Activated CD8-positive, alpha-beta T cell treated with anti-CD3 and anti-CD28 coated beads for 36 hours (primary cell): Measurements from ENCODE around the gene PPA2. TPM values are rescaled to one million over a fixed set of nuclear protein-coding genes. Genes with fewer than 3 reads are reported as not detected.

ENCODE experiments used
- ATAC-seq: fragments of 200-7000 bp; cut with Tn5 transposase; one replicate; pipeline ENCODE4 v1.10.0; 2021; ENCODE audit warnings: mild to moderate bottlenecking, moderate library complexity
- CTCF ChIA-PET: fragments of 350-600 bp; sonication (Branson Sonifier 250); formaldehyde crosslinking; loops from one replicate; lab custom pipeline; 2021; ENCODE audit warnings: antibody characterized with exemption; lab: Charles Lee
- POLR2A ChIA-PET: fragments of 350-600 bp; sonication (Branson Sonifier 250); formaldehyde crosslinking; loops from one replicate; lab custom pipeline; 2021; ENCODE audit warnings: antibody characterized with exemption; lab: Charles Lee
- DNase-seq: peaks from one replicate; pipeline ENCODE4 v3.0.0-alpha.2; 2020
- H3K27ac Mint-ChIP-seq: one replicate; pipeline ENCODE4 v1.8.0; 2021; ENCODE audit warnings: mild to moderate bottlenecking, mixed read lengths
- H3K27me3 Mint-ChIP-seq: one replicate; pipeline ENCODE4 v1.8.0; 2021; ENCODE audit warnings: mixed read lengths
- H3K36me3 Mint-ChIP-seq: one replicate; pipeline ENCODE4 v1.8.0; 2021; ENCODE audit warnings: low read depth, mixed read lengths
- H3K4me1 Mint-ChIP-seq: one replicate; pipeline ENCODE4 v1.8.0; 2021; ENCODE audit warnings: low read depth, mixed read lengths
- H3K4me3 Mint-ChIP-seq: one replicate; pipeline ENCODE4 v1.8.0; 2021; ENCODE audit warnings: mild to moderate bottlenecking, moderate library complexity, mixed read lengths
- H3K9me3 Mint-ChIP-seq: one replicate; pipeline ENCODE4 v1.8.0; 2021; ENCODE audit warnings: mixed read lengths
- intact Hi-C: fragments of 100-400 bp; cut with micrococcal nuclease; formaldehyde crosslinking; loops from one replicate; pipeline ENCODE4 v1.10.0; 2022
- total RNA-seq, 2 experiments: library from RNA; stranded (reverse); gene quantifications; one replicate each; pipeline ENCODE4 v1.2.3, GENCODE V29; 2021
- TF ChIP-seq, protein P1 (sequence below): fragments of 200-600 bp; IDR thresholded peaks from one replicate; pipeline ENCODE4 v1.8.0; 2022; ENCODE audit warnings: antibody characterized with exemption, mild to moderate bottlenecking

The PPA2 gene
- total RNA-seq, 2 experiments from 2014 or later: 114 to 117 TPM

- Mint-ChIP-seq H3K27me3 (no peaks in the 10 kb centered on the region), H3K27ac (peak overlapping the region; percentile 5), H3K4me1 (peaks cover 18% of the 10 kb centered on the region), H3K36me3 (peaks cover 3% of the 10 kb centered on the region), H3K9me3 (no peaks in the 10 kb centered on the region), H3K4me3 (no peak overlapping the region)
- ATAC-seq (peak; percentile 76), DNase-seq (peak; percentile 18)
- intact Hi-C loops: no loop called here
- TF ChIP-seq, protein P1, sequence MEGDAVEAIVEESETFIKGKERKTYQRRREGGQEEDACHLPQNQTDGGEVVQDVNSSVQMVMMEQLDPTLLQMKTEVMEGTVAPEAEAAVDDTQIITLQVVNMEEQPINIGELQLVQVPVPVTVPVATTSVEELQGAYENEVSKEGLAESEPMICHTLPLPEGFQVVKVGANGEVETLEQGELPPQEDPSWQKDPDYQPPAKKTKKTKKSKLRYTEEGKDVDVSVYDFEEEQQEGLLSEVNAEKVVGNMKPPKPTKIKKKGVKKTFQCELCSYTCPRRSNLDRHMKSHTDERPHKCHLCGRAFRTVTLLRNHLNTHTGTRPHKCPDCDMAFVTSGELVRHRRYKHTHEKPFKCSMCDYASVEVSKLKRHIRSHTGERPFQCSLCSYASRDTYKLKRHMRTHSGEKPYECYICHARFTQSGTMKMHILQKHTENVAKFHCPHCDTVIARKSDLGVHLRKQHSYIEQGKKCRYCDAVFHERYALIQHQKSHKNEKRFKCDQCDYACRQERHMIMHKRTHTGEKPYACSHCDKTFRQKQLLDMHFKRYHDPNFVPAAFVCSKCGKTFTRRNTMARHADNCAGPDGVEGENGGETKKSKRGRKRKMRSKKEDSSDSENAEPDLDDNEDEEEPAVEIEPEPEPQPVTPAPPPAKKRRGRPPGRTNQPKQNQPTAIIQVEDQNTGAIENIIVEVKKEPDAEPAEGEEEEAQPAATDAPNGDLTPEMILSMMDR: no peak
- POLR2A ChIA-PET: no interaction called here
- CTCF ChIA-PET: no interaction called here
Observed at GRCh38 chr4:105352826-105353225, 121.0 kb downstream of the PPA2 start.

GRCh38 chr4:105351861-105352260 is 122.0 kb downstream of the PPA2 start:
- Mint-ChIP-seq H3K4me1 (peaks cover 18% of the 10 kb centered on the region), H3K27me3 (no peaks in the 10 kb centered on the region), H3K9me3 (no peaks in the 10 kb centered on the region), H3K36me3 (peaks cover 3% of the 10 kb centered on the region), H3K27ac (no peak overlapping the region), H3K4me3 (no peak overlapping the region)
- CTCF ChIA-PET: no interaction called here
- POLR2A ChIA-PET: no interaction called here
- TF ChIP-seq, protein P1: no peak
- DNase-seq: no peak
- intact Hi-C loops: no loop called here
- ATAC-seq: no peak

GRCh38 chr4:105350859-105351490 is 122.9 kb downstream of the PPA2 start:
- Mint-ChIP-seq H3K4me1 (peaks cover 18% of the 10 kb centered on the region), H3K9me3 (no peaks in the 10 kb centered on the region), H3K36me3 (peaks cover 3% of the 10 kb centered on the region), H3K27ac (no peak overlapping the region), H3K27me3 (no peaks in the 10 kb centered on the region), H3K4me3 (no peak overlapping the region)
- POLR2A ChIA-PET: no interaction called here
- CTCF ChIA-PET: no interaction called here
- DNase-seq (no peak), ATAC-seq (no peak)
- TF ChIP-seq, protein P1: no peak
- intact Hi-C loops: no loop called here

GRCh38 chr4:105348719-105349118 is 125.1 kb downstream of the PPA2 start:
- TF ChIP-seq, protein P1: no peak
- CTCF ChIA-PET: interaction anchor here (1.0 kb wide), 1 partner anchor 124 kb away, joined by 3 read pairs; no protein-coding TSS in a partner anchor
- H3K36me3 Mint-ChIP-seq: peaks cover under 1% of the 10 kb centered on the region
- peaks cover 14% of the 10 kb centered on the region for H3K4me1 Mint-ChIP-seq
- DNase-seq: no peak
- no peak overlapping the region for H3K27ac Mint-ChIP-seq
- intact Hi-C loops: no loop called here
- no peak for ATAC-seq
- no peaks in the 10 kb centered on the region for H3K9me3 Mint-ChIP-seq
- no peak overlapping the region for H3K4me3 Mint-ChIP-seq
- no peaks in the 10 kb centered on the region for H3K27me3 Mint-ChIP-seq
- POLR2A ChIA-PET: interaction anchor here (0.5 to 0.6 kb wide), 2 partner anchors 193 to 278 kb away, joined by 3 read pairs; no protein-coding TSS in a partner anchor

DNA sequence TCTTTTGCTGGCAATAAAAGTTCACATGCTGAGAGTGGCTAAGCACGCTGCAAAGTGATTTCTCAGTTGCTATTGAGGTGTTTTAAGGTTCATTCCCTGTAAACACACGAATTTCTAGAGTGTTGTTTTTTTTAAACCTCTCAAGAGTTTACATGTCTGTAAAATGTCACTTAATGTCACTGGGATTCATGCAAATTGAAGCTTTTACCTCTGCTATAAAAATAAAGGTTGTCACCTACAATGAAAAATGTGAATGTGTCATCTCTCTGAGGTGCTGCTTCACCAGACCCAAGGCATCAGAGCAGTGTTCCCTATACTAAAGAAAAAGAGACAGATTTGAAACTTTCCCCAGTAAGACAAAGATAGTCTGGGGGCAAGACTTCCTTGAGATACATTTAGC is 127.0 kb downstream of the PPA2 start:
- Mint-ChIP-seq H3K36me3 (no peaks in the 10 kb centered on the region), H3K27ac (no peak overlapping the region), H3K27me3 (no peaks in the 10 kb centered on the region), H3K4me3 (no peak overlapping the region), H3K9me3 (no peaks in the 10 kb centered on the region), H3K4me1 (no peaks in the 10 kb centered on the region)
- intact Hi-C loops: no loop called here
- DNase-seq: no peak
- CTCF ChIA-PET: interaction anchor here (1.3 kb wide), 1 partner anchor 12 kb away, joined by 3 read pairs; no protein-coding TSS in a partner anchor
- ATAC-seq: no peak
- TF ChIP-seq, protein P1: no peak
- POLR2A ChIA-PET: no interaction called here
